ENCODE data around the gene PBXIP1.
A peak's percentile ranks its signal among the peaks of the same experiment; 100 is the strongest.
"Not testable (repeated sequence)": the region's sequence is repeated elsewhere in the genome, so short reads cannot be mapped to it uniquely, and the experiment has no call there.

The PBXIP1 gene

GRCh38 chr1:154911691-154912550, 44.0 kb downstream of the PBXIP1 start:
- no peaks in the 10 kb centered on the region for H3K4me1 Mint-ChIP-seq (ENCODE audit: low read depth in 2 of 2)
- no peaks in the 10 kb centered on the region for H3K36me3 Mint-ChIP-seq (ENCODE audit: insufficient read depth)
- DNase-seq (no peak), ATAC-seq (replicated peaks) (no peak)
- H3K4me3 Mint-ChIP-seq: no peak overlapping the region
- no peaks in the 10 kb centered on the region for H3K9me3 Mint-ChIP-seq
- no peaks in the 10 kb centered on the region for H3K27me3 Mint-ChIP-seq
- H3K27ac Mint-ChIP-seq: no peak overlapping the region

- H3K27ac Mint-ChIP-seq: peak overlapping the region in 1 of 2 donors; percentile 52
- no peak for DNase-seq
- H3K27me3 Mint-ChIP-seq: no peaks in the 10 kb centered on the region
- H3K9me3 Mint-ChIP-seq: no peaks in the 10 kb centered on the region
- H3K4me3 Mint-ChIP-seq: no peak overlapping the region
- no peaks in the 10 kb centered on the region for H3K4me1 Mint-ChIP-seq (ENCODE audit: low read depth in 2 of 2)
- ATAC-seq (replicated peaks): no peak
- no peaks in the 10 kb centered on the region for H3K36me3 Mint-ChIP-seq (ENCODE audit: insufficient read depth)
Measured at GRCh38 chr1:154910851-154911250, 45.0 kb downstream of the PBXIP1 start.

GRCh38 chr1:154908937-154909336, 47.0 kb downstream of the PBXIP1 start:
- Mint-ChIP-seq H3K27me3 (no peaks in the 10 kb centered on the region), H3K27ac (no peak overlapping the region), H3K4me1 (ENCODE audit: low read depth in 2 of 2) (no peaks in the 10 kb centered on the region), H3K9me3 (no peaks in the 10 kb centered on the region), H3K36me3 (ENCODE audit: insufficient read depth) (no peaks in the 10 kb centered on the region), H3K4me3 (no peak overlapping the region)
- DNase-seq: no peak
- no peak for ATAC-seq (replicated peaks)

- not testable (repeated sequence) for DNase-seq; H3K27ac Mint-ChIP-seq; H3K4me1 Mint-ChIP-seq (ENCODE audit: low read depth in 2 of 2); H3K27me3 Mint-ChIP-seq; H3K4me3 Mint-ChIP-seq; ATAC-seq (replicated peaks); H3K36me3 Mint-ChIP-seq (ENCODE audit: insufficient read depth); H3K9me3 Mint-ChIP-seq
Measured at GRCh38 chr1:154908129-154908528, 47.8 kb downstream of the PBXIP1 start.

- no peak for ATAC-seq (replicated peaks)
- Mint-ChIP-seq H3K27me3 (no peaks in the 10 kb centered on the region), H3K36me3 (ENCODE audit: insufficient read depth) (no peaks in the 10 kb centered on the region), H3K4me1 (ENCODE audit: low read depth in 2 of 2) (peaks cover 0 to 2% of the 10 kb centered on the region in 2 donors), H3K4me3 (no peak overlapping the region), H3K27ac (no peak overlapping the region), H3K9me3 (no peaks in the 10 kb centered on the region)
- DNase-seq: no peak
Measured at GRCh38 chr1:154906621-154907081, 49.2 kb downstream of the PBXIP1 start.

- Mint-ChIP-seq H3K27me3 (peaks cover 6 to 11% of the 10 kb centered on the region in 2 donors), H3K36me3 (ENCODE audit: insufficient read depth) (no peaks in the 10 kb centered on the region), H3K27ac (no peak overlapping the region), H3K4me1 (ENCODE audit: low read depth in 2 of 2) (peaks cover 0 to 2% of the 10 kb centered on the region in 2 donors), H3K9me3 (no peaks in the 10 kb centered on the region), H3K4me3 (no peak overlapping the region)
- ATAC-seq (replicated peaks): no peak
- DNase-seq: no peak
Measured at GRCh38 chr1:154902938-154903566, 52.8 kb downstream of the PBXIP1 start.

- no peaks in the 10 kb centered on the region for H3K36me3 Mint-ChIP-seq (ENCODE audit: insufficient read depth)
- H3K9me3 Mint-ChIP-seq: no peaks in the 10 kb centered on the region
- no peak for DNase-seq
- H3K27ac Mint-ChIP-seq: no peak overlapping the region
- H3K4me1 Mint-ChIP-seq (ENCODE audit: low read depth in 2 of 2): peaks cover 0 to 2% of the 10 kb centered on the region in 2 donors
- no peak for ATAC-seq (replicated peaks)
- no peak overlapping the region for H3K4me3 Mint-ChIP-seq
- H3K27me3 Mint-ChIP-seq: peaks cover 12 to 14% of the 10 kb centered on the region in 2 donors
Measured at GRCh38 chr1:154901591-154901990, 54.3 kb downstream of the PBXIP1 start.

- no peak for ATAC-seq (replicated peaks)
- Mint-ChIP-seq H3K27ac (no peak overlapping the region), H3K9me3 (no peaks in the 10 kb centered on the region), H3K27me3 (peaks cover 12 to 14% of the 10 kb centered on the region in 2 donors), H3K36me3 (ENCODE audit: insufficient read depth) (no peaks in the 10 kb centered on the region), H3K4me3 (no peak overlapping the region), H3K4me1 (ENCODE audit: low read depth in 2 of 2) (peaks cover 0 to 2% of the 10 kb centered on the region in 2 donors)
- no peak for DNase-seq
Measured at GRCh38 chr1:154899041-154899440, 56.9 kb downstream of the PBXIP1 start.

- no peaks in the 10 kb centered on the region for H3K4me1 Mint-ChIP-seq (ENCODE audit: low read depth in 2 of 2)
- ATAC-seq (replicated peaks): no peak
Measured at GRCh38 chr1:154896771-154897286, 59.1 kb downstream of the PBXIP1 start.

GRCh38 chr1:154895798-154896197, 60.1 kb downstream of the PBXIP1 start:
- ATAC-seq (replicated peaks) (no peak), DNase-seq (no peak)
- no peaks in the 10 kb centered on the region for H3K9me3 Mint-ChIP-seq
- no peak overlapping the region for H3K4me3 Mint-ChIP-seq
- H3K27ac Mint-ChIP-seq: no peak overlapping the region
- H3K36me3 Mint-ChIP-seq (ENCODE audit: insufficient read depth): no peaks in the 10 kb centered on the region
- H3K27me3 Mint-ChIP-seq: peaks cover 12 to 14% of the 10 kb centered on the region in 2 donors
- no peaks in the 10 kb centered on the region for H3K4me1 Mint-ChIP-seq (ENCODE audit: low read depth in 2 of 2)

More at GRCh38 chr1:154896771-154897286, 59.1 kb downstream of the PBXIP1 start:
- H3K27me3 Mint-ChIP-seq: peaks cover 12 to 14% of the 10 kb centered on the region in 2 donors
- H3K36me3 Mint-ChIP-seq (ENCODE audit: insufficient read depth): no peaks in the 10 kb centered on the region
- H3K4me3 Mint-ChIP-seq: no peak overlapping the region
- H3K9me3 Mint-ChIP-seq: no peaks in the 10 kb centered on the region
- no peak for DNase-seq
- H3K27ac Mint-ChIP-seq: no peak overlapping the region
